ENCODE data around the gene CHCHD6. TPM values are rescaled to one million over a fixed set of nuclear protein-coding genes. Genes with fewer than 3 reads are reported as not detected.
A peak's percentile ranks its signal among the peaks of the same experiment; 100 is the strongest.

Gene CHCHD6
- total and polyA plus RNA-seq, 2 donors: 10.5 to 14.2 TPM

- no peak overlapping the region for H3K27ac ChIP-seq (ENCODE audit: low read depth in 1 of 2, low read length in 1 of 2)
Observed at GRCh38 chr3:126980266-126980811, 276.3 kb downstream of the CHCHD6 start.

GRCh38 chr3:126982126-126982470 is 278.1 kb downstream of the CHCHD6 start:
- Histone ChIP-seq H3K4me1 (ENCODE audit: control insufficient read depth in 2 of 2, insufficient read depth in 2 of 2, low read length in 2 of 2) (peaks cover 12 to 23% of the 10 kb centered on the region in 2 donors), H3K27me3 (ENCODE audit: control insufficient read depth in 2 of 2, insufficient read depth in 1 of 2, low read length in 1 of 2) (peaks cover 11 to 55% of the 10 kb centered on the region in 2 donors), H3K27ac (ENCODE audit: low read depth in 1 of 2, low read length in 1 of 2) (peak overlapping the region; percentile 20 to 58), H3K4me3 (ENCODE audit: low read length in 2 of 2) (peak overlapping the region; percentile 47 to 79), H3K9me3 (ENCODE audit: control insufficient read depth in 2 of 2, insufficient read depth in 1 of 2, low read length in 1 of 2) (peaks cover 0 to 5% of the 10 kb centered on the region in 2 donors), H3K36me3 (ENCODE audit: control insufficient read depth in 2 of 2, insufficient read depth in 2 of 2, low read length in 1 of 2) (no peaks in the 10 kb centered on the region)
- WGBS: 2% methylated on average over 12 of the region's 12 CpGs
- peak in 3 of 9 donors; percentile 13 to 25 (median 15) for DNase-seq (ENCODE audit: low read depth in 6 of 9, low spot score in 9 of 9)

More at GRCh38 chr3:126980266-126980811, 276.3 kb downstream of the CHCHD6 start:
- peaks cover 11 to 55% of the 10 kb centered on the region in 2 donors for H3K27me3 ChIP-seq (ENCODE audit: control insufficient read depth in 2 of 2, insufficient read depth in 1 of 2, low read length in 1 of 2)
- no peaks in the 10 kb centered on the region for H3K36me3 ChIP-seq (ENCODE audit: control insufficient read depth in 2 of 2, insufficient read depth in 2 of 2, low read length in 1 of 2)
- 95% methylated on average over 15 of the region's 15 CpGs for WGBS
- peaks cover 12 to 23% of the 10 kb centered on the region in 2 donors for H3K4me1 ChIP-seq (ENCODE audit: control insufficient read depth in 2 of 2, insufficient read depth in 2 of 2, low read length in 2 of 2)
- no peak for DNase-seq (ENCODE audit: low read depth in 6 of 9, low spot score in 9 of 9)
- H3K9me3 ChIP-seq (ENCODE audit: control insufficient read depth in 2 of 2, insufficient read depth in 1 of 2, low read length in 1 of 2): peaks cover 0 to 5% of the 10 kb centered on the region in 2 donors
- H3K4me3 ChIP-seq (ENCODE audit: low read length in 2 of 2): no peak overlapping the region

GRCh38 chr3:126982471-126983175 is 278.6 kb downstream of the CHCHD6 start, which contains the start of gene PLXNA1:
Gene PLXNA1, plus strand, starts transcription at chr3:126983115. Its CDS starts 5,479 bp downstream, at chr3:126988594.
- peaks cover 11 to 55% of the 10 kb centered on the region in 2 donors for H3K27me3 ChIP-seq (ENCODE audit: control insufficient read depth in 2 of 2, insufficient read depth in 1 of 2, low read length in 1 of 2)
- peaks cover 12 to 23% of the 10 kb centered on the region in 2 donors for H3K4me1 ChIP-seq (ENCODE audit: control insufficient read depth in 2 of 2, insufficient read depth in 2 of 2, low read length in 2 of 2)
- peak within 1 kb of the TSS; percentile 47 to 79 for H3K4me3 ChIP-seq (ENCODE audit: low read length in 2 of 2)
- DNase-seq (ENCODE audit: low read depth in 6 of 9, low spot score in 9 of 9): peak; percentile 55 to 90 (median 75)
- peak within 1 kb of the TSS; percentile 74 to 92 for H3K27ac ChIP-seq (ENCODE audit: low read depth in 1 of 2, low read length in 1 of 2)
- H3K36me3 ChIP-seq (ENCODE audit: control insufficient read depth in 2 of 2, insufficient read depth in 2 of 2, low read length in 1 of 2): no peaks in the 10 kb centered on the region
- H3K9me3 ChIP-seq (ENCODE audit: control insufficient read depth in 2 of 2, insufficient read depth in 1 of 2, low read length in 1 of 2): peaks cover 0 to 5% of the 10 kb centered on the region in 2 donors
- under 1% methylated on average over 89 of the region's 89 CpGs for WGBS

DNA sequence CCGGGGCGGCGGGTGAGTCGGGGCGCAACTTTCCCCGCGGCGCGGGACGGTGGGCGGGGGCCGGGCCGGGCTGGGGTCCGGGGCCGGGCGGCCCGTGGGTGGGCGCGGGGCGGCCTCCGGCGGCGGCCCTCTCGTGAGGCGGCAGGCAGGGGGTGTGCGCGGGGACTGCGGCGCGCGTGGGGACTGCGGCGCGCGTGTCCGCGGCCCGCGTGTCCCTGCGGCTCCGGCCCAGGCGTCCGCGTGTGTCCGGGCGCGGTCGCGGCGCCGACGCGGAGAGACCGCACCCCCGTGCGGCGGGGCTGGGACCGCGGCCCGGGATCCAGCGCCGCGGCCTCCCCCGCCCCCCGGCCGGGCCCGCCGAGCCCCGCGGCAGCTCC is 279.2 kb downstream of the CHCHD6 start:
- peaks cover 12 to 23% of the 10 kb centered on the region in 2 donors for H3K4me1 ChIP-seq (ENCODE audit: control insufficient read depth in 2 of 2, insufficient read depth in 2 of 2, low read length in 2 of 2)
- H3K36me3 ChIP-seq (ENCODE audit: control insufficient read depth in 2 of 2, insufficient read depth in 2 of 2, low read length in 1 of 2): no peaks in the 10 kb centered on the region
- under 1% methylated on average over 70 of the region's 70 CpGs for WGBS
- peak overlapping the region in 1 of 2 donors; percentile 79 for H3K4me3 ChIP-seq (ENCODE audit: low read length in 2 of 2)
- peaks cover 0 to 5% of the 10 kb centered on the region in 2 donors for H3K9me3 ChIP-seq (ENCODE audit: control insufficient read depth in 2 of 2, insufficient read depth in 1 of 2, low read length in 1 of 2)
- peaks cover 11 to 55% of the 10 kb centered on the region in 2 donors for H3K27me3 ChIP-seq (ENCODE audit: control insufficient read depth in 2 of 2, insufficient read depth in 1 of 2, low read length in 1 of 2)
- H3K27ac ChIP-seq (ENCODE audit: low read depth in 1 of 2, low read length in 1 of 2): no peak overlapping the region
- no peak for DNase-seq (ENCODE audit: low read depth in 6 of 9, low spot score in 9 of 9)

- DNase-seq (ENCODE audit: low read depth in 6 of 9, low spot score in 9 of 9): peak in 5 of 9 donors; percentile 13 to 55 (median 29)
- Histone ChIP-seq H3K4me1 (ENCODE audit: control insufficient read depth in 2 of 2, insufficient read depth in 2 of 2, low read length in 2 of 2) (peaks cover 12 to 22% of the 10 kb centered on the region in 2 donors), H3K4me3 (ENCODE audit: low read length in 2 of 2) (peak overlapping the region; percentile 41 to 79), H3K36me3 (ENCODE audit: control insufficient read depth in 2 of 2, insufficient read depth in 2 of 2, low read length in 1 of 2) (peaks cover 0 to 1% of the 10 kb centered on the region in 2 donors), H3K27ac (ENCODE audit: low read depth in 1 of 2, low read length in 1 of 2) (peak overlapping the region in 1 of 2 donors; percentile 20), H3K9me3 (ENCODE audit: control insufficient read depth in 2 of 2, insufficient read depth in 1 of 2, low read length in 1 of 2) (peaks cover 0 to 5% of the 10 kb centered on the region in 2 donors), H3K27me3 (ENCODE audit: control insufficient read depth in 2 of 2, insufficient read depth in 1 of 2, low read length in 1 of 2) (peaks cover 11 to 53% of the 10 kb centered on the region in 2 donors)
- WGBS: 2% methylated on average over 61 of the region's 61 CpGs
Observed at GRCh38 chr3:126983653-126984390, 279.8 kb downstream of the CHCHD6 start.

DNA sequence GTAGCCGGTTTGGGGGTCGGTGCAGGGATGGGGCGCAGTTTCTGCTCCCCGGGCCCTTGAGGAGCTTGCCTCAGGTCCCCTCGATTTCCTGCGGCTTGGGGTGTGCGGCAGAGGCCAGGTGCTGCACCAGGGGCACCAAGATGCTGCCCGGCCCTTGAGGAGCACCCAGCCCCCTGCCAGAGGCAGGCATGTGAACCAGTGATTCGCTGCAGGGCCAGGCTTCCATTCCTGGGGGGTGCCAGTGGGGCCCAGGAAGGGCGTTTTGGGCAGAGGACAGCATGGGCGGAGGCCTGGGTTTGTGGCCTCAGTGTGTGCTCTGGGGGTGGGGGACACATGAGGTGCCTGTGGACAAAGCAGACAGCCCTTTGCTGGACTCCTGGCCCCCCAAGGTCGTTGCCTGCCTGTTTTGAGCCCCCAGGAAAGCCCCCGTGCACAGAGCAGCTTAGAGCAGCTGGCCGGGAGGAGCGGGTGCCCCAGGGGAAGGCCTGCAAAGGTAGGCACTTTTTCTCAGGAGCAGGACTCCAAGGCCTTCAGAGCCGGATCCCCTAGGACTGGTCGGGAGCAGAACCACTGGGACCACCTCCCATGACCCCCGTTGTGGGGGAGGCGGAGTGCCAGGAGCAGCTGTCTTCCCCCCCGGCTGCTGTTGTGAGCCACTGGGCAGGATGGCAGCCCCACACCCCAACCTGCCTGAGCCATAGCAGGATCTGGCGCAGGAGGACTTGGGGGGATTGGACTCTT is 280.5 kb downstream of the CHCHD6 start:
- no peak overlapping the region for H3K27ac ChIP-seq (ENCODE audit: low read depth in 1 of 2, low read length in 1 of 2)
- peak overlapping the region; percentile 41 to 79 for H3K4me3 ChIP-seq (ENCODE audit: low read length in 2 of 2)
- H3K9me3 ChIP-seq (ENCODE audit: control insufficient read depth in 2 of 2, insufficient read depth in 1 of 2, low read length in 1 of 2): no peaks in the 10 kb centered on the region
- H3K27me3 ChIP-seq (ENCODE audit: control insufficient read depth in 2 of 2, insufficient read depth in 1 of 2, low read length in 1 of 2): peaks cover 11 to 46% of the 10 kb centered on the region in 2 donors
- 75% methylated on average over 21 of the region's 21 CpGs for WGBS
- H3K36me3 ChIP-seq (ENCODE audit: control insufficient read depth in 2 of 2, insufficient read depth in 2 of 2, low read length in 1 of 2): peaks cover 0 to 4% of the 10 kb centered on the region in 2 donors
- peaks cover 12 to 20% of the 10 kb centered on the region in 2 donors for H3K4me1 ChIP-seq (ENCODE audit: control insufficient read depth in 2 of 2, insufficient read depth in 2 of 2, low read length in 2 of 2)
- no peak for DNase-seq (ENCODE audit: low read depth in 6 of 9, low spot score in 9 of 9)

DNA sequence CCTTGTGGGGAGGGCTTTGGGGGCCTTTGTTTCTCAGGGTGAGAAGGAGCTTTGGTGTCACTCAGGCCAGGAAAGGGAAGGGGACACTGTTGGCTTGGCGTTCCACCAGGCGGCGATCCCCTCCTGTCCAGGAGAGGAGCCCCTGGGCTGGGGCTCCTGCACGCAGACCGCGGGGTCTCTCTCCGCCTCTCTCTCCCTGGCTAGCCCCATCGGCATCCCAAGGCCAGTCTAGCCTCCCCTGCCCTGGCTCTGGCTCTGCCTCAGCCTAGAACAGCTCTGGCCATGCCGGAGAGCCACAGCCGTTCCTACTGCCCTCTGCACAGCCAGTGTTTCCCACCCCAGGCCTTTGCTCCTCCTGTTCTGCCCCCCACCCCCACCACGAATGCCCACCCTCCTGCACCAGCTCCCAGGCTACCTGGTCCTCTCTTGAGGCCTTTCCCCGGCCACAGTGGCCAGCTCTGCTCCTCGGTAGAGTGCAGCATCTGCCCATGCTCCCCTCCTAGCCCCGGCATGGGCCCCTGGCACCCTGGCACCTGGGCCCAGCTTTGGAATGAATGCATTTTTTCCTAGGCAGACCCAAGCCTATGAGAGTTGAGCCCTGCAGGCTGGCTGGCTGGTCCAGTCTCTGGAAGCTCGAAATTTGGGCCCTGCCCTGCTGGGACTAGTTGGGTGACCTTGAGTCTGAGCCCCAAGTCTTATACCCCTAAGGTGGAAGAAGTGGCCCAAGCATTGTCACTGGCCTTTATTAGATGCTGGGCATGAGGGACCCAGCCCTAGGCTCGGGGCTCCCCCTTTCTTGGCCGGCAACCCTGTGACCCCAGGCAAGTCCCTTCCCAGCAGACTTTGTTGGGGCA is 281.3 kb downstream of the CHCHD6 start:
- Histone ChIP-seq H3K4me1 (ENCODE audit: control insufficient read depth in 2 of 2, insufficient read depth in 2 of 2, low read length in 2 of 2) (peaks cover 12 to 20% of the 10 kb centered on the region in 2 donors), H3K9me3 (ENCODE audit: control insufficient read depth in 2 of 2, insufficient read depth in 1 of 2, low read length in 1 of 2) (no peaks in the 10 kb centered on the region), H3K36me3 (ENCODE audit: control insufficient read depth in 2 of 2, insufficient read depth in 2 of 2, low read length in 1 of 2) (peaks cover 0 to 4% of the 10 kb centered on the region in 2 donors), H3K27me3 (ENCODE audit: control insufficient read depth in 2 of 2, insufficient read depth in 1 of 2, low read length in 1 of 2) (peaks cover 11 to 38% of the 10 kb centered on the region in 2 donors), H3K4me3 (ENCODE audit: low read length in 2 of 2) (no peak overlapping the region), H3K27ac (ENCODE audit: low read depth in 1 of 2, low read length in 1 of 2) (no peak overlapping the region)
- WGBS: 94% methylated on average over 17 of the region's 17 CpGs
- no peak for DNase-seq (ENCODE audit: low read depth in 6 of 9, low spot score in 9 of 9)

GRCh38 chr3:126986001-126986400 is 282.0 kb downstream of the CHCHD6 start:
- peaks cover 0 to 4% of the 10 kb centered on the region in 2 donors for H3K36me3 ChIP-seq (ENCODE audit: control insufficient read depth in 2 of 2, insufficient read depth in 2 of 2, low read length in 1 of 2)
- peaks cover 11 to 32% of the 10 kb centered on the region in 2 donors for H3K27me3 ChIP-seq (ENCODE audit: control insufficient read depth in 2 of 2, insufficient read depth in 1 of 2, low read length in 1 of 2)
- no peak overlapping the region for H3K4me3 ChIP-seq (ENCODE audit: low read length in 2 of 2)
- peaks cover 12 to 20% of the 10 kb centered on the region in 2 donors for H3K4me1 ChIP-seq (ENCODE audit: control insufficient read depth in 2 of 2, insufficient read depth in 2 of 2, low read length in 2 of 2)
- no peak overlapping the region for H3K27ac ChIP-seq (ENCODE audit: low read depth in 1 of 2, low read length in 1 of 2)
- no peak for DNase-seq (ENCODE audit: low read depth in 6 of 9, low spot score in 9 of 9)
- WGBS: 86% methylated on average over 9 of the region's 9 CpGs
- no peaks in the 10 kb centered on the region for H3K9me3 ChIP-seq (ENCODE audit: control insufficient read depth in 2 of 2, insufficient read depth in 1 of 2, low read length in 1 of 2)
